Liver (tissue), 9 donors: ENCODE data around the gene BPIFA2. TPM values are rescaled to one million over a fixed set of nuclear protein-coding genes. Genes with fewer than 3 reads are reported as not detected.
"Not testable (repeated sequence)": the region's sequence is repeated elsewhere in the genome, so short reads cannot be mapped to it uniquely, and the experiment has no call there.

Experiments used
- DNase-seq: peaks from one replicate; pipeline ENCODE4 v3.0.0-alpha.2; 2017; ENCODE audit warnings: low spot score
- H3K27ac ChIP-seq, 2 donors: one replicate each; pipeline ENCODE4 v1.7.0; 2013; ENCODE audit warnings: inconsistent platforms in 2 of 2, low read length in 2 of 2, control low read depth in 1 of 2, low read depth in 1 of 2, mild to moderate bottlenecking in 1 of 2
- H3K27me3 ChIP-seq, 4 donors: one replicate each; pipeline versions ENCODE4 v1.6.1 to v1.7.0; 2013; ENCODE audit warnings: low read length in 3 of 4, inconsistent platforms in 1 of 4, mild to moderate bottlenecking in 1 of 4, moderate library complexity in 1 of 4; ENCODE audit not compliant: control insufficient read depth in 4 of 4, insufficient read depth in 4 of 4
- H3K36me3 ChIP-seq, 4 donors: one replicate each; pipeline versions ENCODE4 v1.6.1 to v1.7.0; 2013; ENCODE audit warnings: low read length in 3 of 4, mild to moderate bottlenecking in 3 of 4, low read depth in 1 of 4, moderate library complexity in 1 of 4; ENCODE audit not compliant: control insufficient read depth in 4 of 4, insufficient read depth in 3 of 4
- H3K4me1 ChIP-seq, 4 donors: one replicate each; pipeline versions ENCODE4 v1.6.1 to v1.7.0; 2013; ENCODE audit warnings: low read length in 3 of 4, mild to moderate bottlenecking in 3 of 4, moderate library complexity in 1 of 4; ENCODE audit not compliant: control insufficient read depth in 4 of 4, insufficient read depth in 4 of 4
- H3K4me3 ChIP-seq, 3 donors: one replicate each; pipeline versions ENCODE4 v1.6.1 to v1.7.0; 2013; ENCODE audit warnings: low read length in 3 of 3, control low read depth in 1 of 3, low read depth in 1 of 3, mild to moderate bottlenecking in 1 of 3
- H3K9ac ChIP-seq, 2 donors: one replicate each; pipeline ENCODE4 v1.7.0; 2013; ENCODE audit warnings: low read length in 2 of 2, mild to moderate bottlenecking in 2 of 2, moderate library complexity in 2 of 2, control low read depth in 1 of 2, low read depth in 1 of 2
- H3K9me3 ChIP-seq, 4 donors: one replicate each; pipeline versions ENCODE4 v1.6.1 to v1.7.0; 2013; ENCODE audit warnings: low read length in 3 of 4; ENCODE audit not compliant: control insufficient read depth in 4 of 4
- ATF3 ChIP-seq: IDR thresholded peaks from 2 replicates; pipeline ENCODE4 v1.6.1; 2016; ENCODE audit warnings: antibody characterized with exemption
- CTCF ChIP-seq: fragments of 150-350 bp; IDR thresholded peaks from 2 replicates; pipeline ENCODE4 v1.5.1; 2017; ENCODE audit warnings: improper control_type of control experiment, low read depth, low read length; ENCODE audit not compliant: missing input control
- EGR1 ChIP-seq, 2 donors: IDR thresholded peaks; 2 replicates each; pipeline ENCODE4 v1.6.1; 2016 to 2018; ENCODE audit warnings: antibody characterized with exemption in 2 of 2, low read depth in 2 of 2
- FOXA2 ChIP-seq: IDR thresholded peaks from 2 replicates; pipeline ENCODE4 v1.6.1; 2016; ENCODE audit warnings: antibody characterized with exemption
- GABPA ChIP-seq, 2 donors: IDR thresholded peaks in 1 of 2; conservative IDR thresholded peaks in 1 of 2; 2 replicates each; pipeline ENCODE4 v1.6.1; 2016; ENCODE audit warnings: antibody characterized with exemption in 2 of 2, mild to moderate bottlenecking in 1 of 2, moderate library complexity in 1 of 2
- HNF4A ChIP-seq, 2 donors: conservative IDR thresholded peaks; 2 replicates each; pipeline ENCODE4 v1.6.1; 2016; ENCODE audit warnings: antibody characterized with exemption in 2 of 2, mild to moderate bottlenecking in 2 of 2
- HNF4G ChIP-seq: IDR thresholded peaks from 2 replicates; pipeline ENCODE4 v1.6.1; 2016; ENCODE audit warnings: antibody characterized with exemption
- JUND ChIP-seq, 2 donors: IDR thresholded peaks; 2 replicates each; pipeline ENCODE4 v1.6.1; 2016; ENCODE audit warnings: antibody characterized with exemption in 2 of 2
- NR2F2 ChIP-seq: IDR thresholded peaks from 2 replicates; pipeline ENCODE4 v1.6.1; 2016; ENCODE audit warnings: antibody characterized with exemption
- RAD21 ChIP-seq, 2 donors: IDR thresholded peaks; 2 replicates each; pipeline ENCODE4 v1.6.1; 2016; ENCODE audit warnings: antibody characterized with exemption in 2 of 2, mild to moderate bottlenecking in 2 of 2
- RXRA ChIP-seq, 2 donors: IDR thresholded peaks; 2 replicates each; pipeline ENCODE4 v1.6.1; 2017 to 2018; ENCODE audit warnings: antibody characterized with exemption in 2 of 2, mild to moderate bottlenecking in 1 of 2
- SP1 ChIP-seq: IDR thresholded peaks from 2 replicates; pipeline ENCODE4 v1.6.1; 2018; ENCODE audit warnings: antibody characterized with exemption, mild to moderate bottlenecking
- TAF1 ChIP-seq: conservative IDR thresholded peaks from 2 replicates; pipeline ENCODE4 v1.6.1; 2016; ENCODE audit warnings: antibody characterized with exemption, mild to moderate bottlenecking
- YY1 ChIP-seq: IDR thresholded peaks from 2 replicates; pipeline ENCODE4 v1.6.1; 2016; ENCODE audit warnings: antibody characterized with exemption, mild to moderate bottlenecking
- ZBTB33 ChIP-seq: IDR thresholded peaks from 2 replicates; pipeline ENCODE4 v1.6.1; 2016; ENCODE audit warnings: antibody characterized with exemption
- WGBS: extraction: QIAGEN DNeasy Blood & Tissue Kit; methylation state at CpG from one replicate; pipeline ENCODE4 v1.1.7; 2013; 5-methylcytosine and 5-hydroxymethylcytosine counted together
- polyA plus RNA-seq, 2 donors: library from polyadenylated mRNA; stranded (reverse) in 1 of 2; unstranded in 1 of 2; fragments of 200-250 nt in 1 of 2; fragments of >200 nt in 1 of 2; fragmentation: Nextera tagmentation in 1 of 2; extraction: Ambion mirVana in 1 of 2; gene quantifications; one replicate each; pipeline versions ENCODE4 v1.2.1 to v1.2.3, GENCODE V29; 2013 to 2015
- total RNA-seq, 2 donors: library from RNA; depleted of rRNA; stranded (reverse); fragments of >200 nt; gene quantifications; one replicate each; pipeline ENCODE4 v1.2.3, GENCODE V29; 2014
- TF ChIP-seq, protein P1 (sequence below): IDR thresholded peaks from 2 replicates; pipeline ENCODE4 v1.6.1; 2016; ENCODE audit warnings: antibody characterized with exemption, mild to moderate bottlenecking
- TF ChIP-seq, protein P2 (sequence below): IDR thresholded peaks from 2 replicates; pipeline ENCODE4 v1.6.1; 2016; ENCODE audit warnings: antibody characterized with exemption
- donor health status: healthy.
- donor health status: healthy.
- donor health status: healthy.
- donor health status: healthy.
- donor health status: healthy.

BPIFA2 gene
- total and polyA plus RNA-seq, 4 donors = not detected

GRCh38 chr20:33181482-33182093 is 13.6 kb downstream of the BPIFA2 start:
- H3K4me3 ChIP-seq = no peak overlapping the region
- no peak for DNase-seq
- no peak overlapping the region for H3K9ac ChIP-seq
- H3K27me3 ChIP-seq = peaks cover 0 to 2% (median 0%) of the 10 kb centered on the region in 4 donors
- H3K36me3 ChIP-seq = no peaks in the 10 kb centered on the region
- H3K27ac ChIP-seq = no peak overlapping the region
- H3K4me1 ChIP-seq = no peaks in the 10 kb centered on the region
- WGBS = 54% methylated on average over 1 of the region's 1 CpG
- H3K9me3 ChIP-seq = peaks cover 0 to 5% (median 0%) of the 10 kb centered on the region in 4 donors
- TF ChIP-seq CTCF (no peak), HNF4A (conservative IDR thresholded peaks at IDR 0.05) (no peak), FOXA2 (no peak), RXRA (IDR thresholded peaks at IDR 0.05) (no peak), EGR1 (IDR thresholded peaks at IDR 0.05; ENCODE audit: low read depth in 2 of 2) (no peak), SP1 (no peak), TAF1 (no peak), JUND (IDR thresholded peaks at IDR 0.05) (no peak), NR2F2 (no peak), ZBTB33 (no peak), GABPA (IDR thresholded peaks at IDR 0.05 in 1 of 2, conservative IDR thresholded peaks at IDR 0.05 in 1 of 2) (no peak), RAD21 (IDR thresholded peaks at IDR 0.05) (no peak), YY1 (no peak)
- TF ChIP-seq, protein P1, sequence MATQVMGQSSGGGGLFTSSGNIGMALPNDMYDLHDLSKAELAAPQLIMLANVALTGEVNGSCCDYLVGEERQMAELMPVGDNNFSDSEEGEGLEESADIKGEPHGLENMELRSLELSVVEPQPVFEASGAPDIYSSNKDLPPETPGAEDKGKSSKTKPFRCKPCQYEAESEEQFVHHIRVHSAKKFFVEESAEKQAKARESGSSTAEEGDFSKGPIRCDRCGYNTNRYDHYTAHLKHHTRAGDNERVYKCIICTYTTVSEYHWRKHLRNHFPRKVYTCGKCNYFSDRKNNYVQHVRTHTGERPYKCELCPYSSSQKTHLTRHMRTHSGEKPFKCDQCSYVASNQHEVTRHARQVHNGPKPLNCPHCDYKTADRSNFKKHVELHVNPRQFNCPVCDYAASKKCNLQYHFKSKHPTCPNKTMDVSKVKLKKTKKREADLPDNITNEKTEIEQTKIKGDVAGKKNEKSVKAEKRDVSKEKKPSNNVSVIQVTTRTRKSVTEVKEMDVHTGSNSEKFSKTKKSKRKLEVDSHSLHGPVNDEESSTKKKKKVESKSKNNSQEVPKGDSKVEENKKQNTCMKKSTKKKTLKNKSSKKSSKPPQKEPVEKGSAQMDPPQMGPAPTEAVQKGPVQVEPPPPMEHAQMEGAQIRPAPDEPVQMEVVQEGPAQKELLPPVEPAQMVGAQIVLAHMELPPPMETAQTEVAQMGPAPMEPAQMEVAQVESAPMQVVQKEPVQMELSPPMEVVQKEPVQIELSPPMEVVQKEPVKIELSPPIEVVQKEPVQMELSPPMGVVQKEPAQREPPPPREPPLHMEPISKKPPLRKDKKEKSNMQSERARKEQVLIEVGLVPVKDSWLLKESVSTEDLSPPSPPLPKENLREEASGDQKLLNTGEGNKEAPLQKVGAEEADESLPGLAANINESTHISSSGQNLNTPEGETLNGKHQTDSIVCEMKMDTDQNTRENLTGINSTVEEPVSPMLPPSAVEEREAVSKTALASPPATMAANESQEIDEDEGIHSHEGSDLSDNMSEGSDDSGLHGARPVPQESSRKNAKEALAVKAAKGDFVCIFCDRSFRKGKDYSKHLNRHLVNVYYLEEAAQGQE = no peak
- TF ChIP-seq, protein P2, sequence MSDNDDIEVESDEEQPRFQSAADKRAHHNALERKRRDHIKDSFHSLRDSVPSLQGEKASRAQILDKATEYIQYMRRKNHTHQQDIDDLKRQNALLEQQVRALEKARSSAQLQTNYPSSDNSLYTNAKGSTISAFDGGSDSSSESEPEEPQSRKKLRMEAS = no peak

DNA sequence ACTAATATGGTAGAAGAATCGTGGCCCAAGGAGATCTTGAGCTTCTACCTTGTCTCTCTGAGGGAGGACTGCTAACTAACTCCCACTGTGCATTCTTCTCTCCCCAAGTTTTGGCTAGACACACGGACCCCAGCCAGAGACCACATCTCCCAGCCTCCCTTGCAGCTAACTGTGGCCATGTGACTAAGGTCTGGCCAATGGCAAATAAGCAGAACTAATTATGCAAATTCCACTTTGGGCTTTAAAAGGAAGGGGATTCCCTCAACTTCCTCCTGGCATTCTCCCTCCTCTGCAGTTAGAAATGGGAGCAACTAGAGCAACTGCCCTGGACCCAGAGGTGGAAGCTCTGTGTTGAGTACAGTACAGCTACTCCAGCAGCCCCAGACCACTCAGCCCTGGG is 15.4 kb downstream of the BPIFA2 start:
- 71% methylated on average over 2 of the region's 2 CpGs for WGBS
- no peak for DNase-seq
- no peak overlapping the region for H3K4me3 ChIP-seq
- no peaks in the 10 kb centered on the region for H3K36me3 ChIP-seq
- no peaks in the 10 kb centered on the region for H3K4me1 ChIP-seq
- TF ChIP-seq RXRA (IDR thresholded peaks at IDR 0.05) (no peak), SP1 (no peak), NR2F2 (no peak), ATF3 (no peak), HNF4G (no peak)
- no peak overlapping the region for H3K9ac ChIP-seq
- H3K27ac ChIP-seq = no peak overlapping the region
- H3K27me3 ChIP-seq = peaks cover 0 to 2% (median 0%) of the 10 kb centered on the region in 4 donors
- H3K9me3 ChIP-seq = peaks cover 0 to 5% (median 0%) of the 10 kb centered on the region in 4 donors

DNA sequence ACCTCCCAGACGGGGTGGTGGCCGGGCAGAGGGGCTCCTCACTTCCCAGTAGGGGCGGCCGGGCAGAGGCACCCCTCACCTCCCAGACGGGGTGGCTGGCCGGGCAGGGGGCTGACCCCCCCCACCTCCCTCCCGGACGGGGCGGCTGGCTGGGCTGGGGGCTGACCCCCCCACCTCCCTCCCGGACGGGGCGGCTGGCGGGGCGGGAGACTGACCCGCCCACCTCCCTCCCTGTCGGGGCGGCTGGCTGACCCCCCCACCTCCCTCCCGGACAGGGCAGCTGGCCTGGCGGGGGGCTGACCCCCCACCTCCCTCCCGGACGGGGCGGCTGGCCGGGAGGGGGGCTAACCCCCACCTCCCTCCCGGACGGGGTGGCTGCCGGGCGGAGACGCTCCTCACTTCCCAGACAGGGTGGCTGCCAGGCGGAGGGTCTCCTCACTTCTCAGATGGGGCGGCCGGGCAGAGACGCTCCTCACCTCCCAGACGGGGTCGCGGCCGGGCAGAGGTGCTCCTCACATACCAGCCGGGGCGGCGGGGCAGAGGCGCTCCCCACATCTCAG is 17.2 kb downstream of the BPIFA2 start:
- not testable (repeated sequence) for H3K27ac ChIP-seq, H3K4me3 ChIP-seq, H3K27me3 ChIP-seq, DNase-seq, H3K4me1 ChIP-seq, H3K9ac ChIP-seq, H3K9me3 ChIP-seq, H3K36me3 ChIP-seq
- 96% methylated on average over 40 of the region's 40 CpGs for WGBS
